Right lobe of liver (tissue), 6 donors: ENCODE results near the gene TMEM218. TPM values are rescaled to one million over a fixed set of nuclear protein-coding genes. Genes with fewer than 3 reads are reported as not detected.
A peak's percentile ranks its signal among the peaks of the same experiment; 100 is the strongest.

Source experiments
- ATAC-seq, 4 donors: fragments of 200-7000 bp; cut with Tn5 transposase; one replicate each; pipeline ENCODE4 v1.9.1; 2020; ENCODE audit warnings: mild to moderate bottlenecking in 4 of 4, moderate library complexity in 4 of 4
- DNase-seq, 3 donors: peaks; one replicate each; pipeline ENCODE4 v3.0.0-alpha.2; 2020
- H3K27ac ChIP-seq, 3 donors: fragments of 200-600 bp; one replicate each; pipeline ENCODE4 v1.8.0; 2022
- H3K27me3 ChIP-seq, 2 donors: fragments of 200-600 bp; one replicate each; pipeline ENCODE4 v1.8.0; 2022
- H3K36me3 ChIP-seq, 4 donors: fragments of 200-600 bp; sonication (generic) in 1 of 4; one replicate each; pipeline versions ENCODE4 v1.5.1 to v1.8.0; 2017 to 2022; ENCODE audit warnings: control low read depth in 1 of 4
- H3K4me1 ChIP-seq, 4 donors: fragments of 200-600 bp; sonication (generic) in 1 of 4; one replicate each; pipeline versions ENCODE4 v1.5.1 to v1.8.0; 2017 to 2022; ENCODE audit warnings: control low read depth in 1 of 4
- H3K4me3 ChIP-seq, 3 donors: fragments of 200-600 bp; one replicate each; pipeline ENCODE4 v1.8.0; 2022
- H3K9me3 ChIP-seq, 4 donors: fragments of 200-600 bp; sonication (generic) in 1 of 4; one replicate each; pipeline versions ENCODE4 v1.5.1 to v1.8.0; 2017 to 2022; ENCODE audit warnings: control low read depth in 1 of 4
- POLR2A ChIP-seq: fragments of 450-650 bp; IDR thresholded peaks from one replicate; pipeline ENCODE4 v1.6.1; 2017; ENCODE audit warnings: antibody characterized with exemption, mild to moderate bottlenecking
- WGBS: methylation state at CpG from one replicate; pipeline ENCODE4 v1.1.6; 2018; ENCODE audit warnings: low coverage, low lambda C conversion rate; ENCODE audit not compliant: insufficient coverage; ENCODE audit errors: missing lambda C conversion rate; 5-methylcytosine and 5-hydroxymethylcytosine counted together
- intact Hi-C, 2 donors: fragments of 100-400 bp; cut with DNase I; formaldehyde crosslinking; loops; one replicate each; pipeline versions ENCODE4 v1.11.2 to v1.14.1; 2022
- total RNA-seq, 6 experiments: library from RNA; depleted of rRNA in 2 of 6; stranded (reverse); fragments of >200 nt in 2 of 6; fragmentation: NEBNext Ultra II Directional in 3 of 6; extraction: Animal tissue kit (Norgen Biotek cat#: 25700) in 3 of 6; gene quantifications; one replicate each; pipeline versions ENCODE4 v1.1.0 to v1.2.4, GENCODE V29; 2016 to 2023
- TF ChIP-seq, protein P1 (sequence below), 4 donors: fragments of 200-600 bp in 3 of 4; fragments of 450-650 bp in 1 of 4; IDR thresholded peaks; one replicate each; pipeline versions ENCODE4 v1.5.1 to v1.8.0; 2016 to 2022; ENCODE audit warnings: antibody characterized with exemption in 4 of 4, mild to moderate bottlenecking in 2 of 4
- donor health status: DM: no; HTN: yes; CAD: no.
- donor health status: DM: no; HTN: no; CAD: no.
- donor health status: DM: no; HTN: no; CAD: no.
- donor health status: DM: no; HTN: yes; CAD: no.
- donor health status: DM: no; HTN: yes; CAD: no.

Gene TMEM218
- total RNA-seq, 6 experiments from 2014 or later: 7.4 to 13.5 (median 10.5) TPM

DNA sequence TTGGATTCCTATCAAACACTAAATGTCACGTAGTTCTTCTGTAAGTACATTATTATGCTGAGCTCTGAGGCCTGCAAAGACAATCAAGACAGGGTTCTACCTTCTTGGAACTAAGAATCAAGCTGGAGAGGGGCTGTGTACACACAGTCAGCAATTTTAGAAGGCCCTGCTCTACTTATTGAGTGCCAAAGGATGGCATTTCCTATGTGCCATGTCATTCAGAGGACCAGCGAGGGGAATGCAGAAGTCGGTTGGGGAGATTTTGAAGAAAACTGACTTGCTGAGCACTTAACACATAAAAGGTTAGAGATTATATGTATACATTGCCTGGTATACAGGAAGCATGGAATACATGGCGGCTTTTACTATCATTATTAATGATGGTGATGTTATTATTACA is 43.1 kb downstream of the TMEM218 start:
- Histone ChIP-seq H3K27ac (no peak overlapping the region), H3K36me3 (no peaks in the 10 kb centered on the region), H3K27me3 (no peaks in the 10 kb centered on the region), H3K4me3 (no peak overlapping the region), H3K9me3 (no peaks in the 10 kb centered on the region), H3K4me1 (peaks cover 0 to 9% (median 3%) of the 10 kb centered on the region in 4 donors)
- ATAC-seq (no peak), DNase-seq (no peak)
- 88% methylated on average over 4 of the region's 4 CpGs for WGBS
- TF ChIP-seq, protein P1, sequence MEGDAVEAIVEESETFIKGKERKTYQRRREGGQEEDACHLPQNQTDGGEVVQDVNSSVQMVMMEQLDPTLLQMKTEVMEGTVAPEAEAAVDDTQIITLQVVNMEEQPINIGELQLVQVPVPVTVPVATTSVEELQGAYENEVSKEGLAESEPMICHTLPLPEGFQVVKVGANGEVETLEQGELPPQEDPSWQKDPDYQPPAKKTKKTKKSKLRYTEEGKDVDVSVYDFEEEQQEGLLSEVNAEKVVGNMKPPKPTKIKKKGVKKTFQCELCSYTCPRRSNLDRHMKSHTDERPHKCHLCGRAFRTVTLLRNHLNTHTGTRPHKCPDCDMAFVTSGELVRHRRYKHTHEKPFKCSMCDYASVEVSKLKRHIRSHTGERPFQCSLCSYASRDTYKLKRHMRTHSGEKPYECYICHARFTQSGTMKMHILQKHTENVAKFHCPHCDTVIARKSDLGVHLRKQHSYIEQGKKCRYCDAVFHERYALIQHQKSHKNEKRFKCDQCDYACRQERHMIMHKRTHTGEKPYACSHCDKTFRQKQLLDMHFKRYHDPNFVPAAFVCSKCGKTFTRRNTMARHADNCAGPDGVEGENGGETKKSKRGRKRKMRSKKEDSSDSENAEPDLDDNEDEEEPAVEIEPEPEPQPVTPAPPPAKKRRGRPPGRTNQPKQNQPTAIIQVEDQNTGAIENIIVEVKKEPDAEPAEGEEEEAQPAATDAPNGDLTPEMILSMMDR (IDR thresholded peaks at IDR 0.05): no peak
- TF ChIP-seq POLR2A: no peak
- intact Hi-C loops: no loop called here

DNA sequence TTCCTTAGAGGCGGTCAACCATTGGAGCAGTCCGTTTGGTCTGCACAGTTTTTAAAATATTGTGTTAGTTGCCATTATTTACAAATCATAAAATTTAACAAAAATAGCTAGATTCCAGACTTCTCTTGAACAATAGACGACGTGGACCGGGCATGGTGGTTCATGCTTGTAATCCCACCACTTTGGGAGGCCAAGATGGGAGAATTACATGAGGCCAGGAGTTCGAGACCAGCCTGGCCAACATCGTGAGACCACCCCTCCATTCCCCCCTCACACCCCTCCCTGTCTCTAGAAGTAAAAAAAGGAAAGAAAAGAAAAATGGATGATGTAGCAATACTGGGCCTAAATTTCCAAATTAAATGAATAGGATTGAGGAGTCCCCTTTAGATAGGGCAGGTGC is 47.4 kb downstream of the TMEM218 start:
- no peak for DNase-seq
- Histone ChIP-seq H3K27ac (no peak overlapping the region), H3K4me1 (peaks cover 0 to 8% (median 4%) of the 10 kb centered on the region in 4 donors), H3K4me3 (peak overlapping the region in 1 of 3 donors; percentile 62), H3K27me3 (no peaks in the 10 kb centered on the region), H3K36me3 (no peaks in the 10 kb centered on the region), H3K9me3 (no peaks in the 10 kb centered on the region)
- intact Hi-C loops: no loop called here
- no peak for ATAC-seq
- 88% methylated on average over 5 of the region's 7 CpGs for WGBS
- TF ChIP-seq, protein P1 (IDR thresholded peaks at IDR 0.05): no peak
- no peak for TF ChIP-seq POLR2A

DNA sequence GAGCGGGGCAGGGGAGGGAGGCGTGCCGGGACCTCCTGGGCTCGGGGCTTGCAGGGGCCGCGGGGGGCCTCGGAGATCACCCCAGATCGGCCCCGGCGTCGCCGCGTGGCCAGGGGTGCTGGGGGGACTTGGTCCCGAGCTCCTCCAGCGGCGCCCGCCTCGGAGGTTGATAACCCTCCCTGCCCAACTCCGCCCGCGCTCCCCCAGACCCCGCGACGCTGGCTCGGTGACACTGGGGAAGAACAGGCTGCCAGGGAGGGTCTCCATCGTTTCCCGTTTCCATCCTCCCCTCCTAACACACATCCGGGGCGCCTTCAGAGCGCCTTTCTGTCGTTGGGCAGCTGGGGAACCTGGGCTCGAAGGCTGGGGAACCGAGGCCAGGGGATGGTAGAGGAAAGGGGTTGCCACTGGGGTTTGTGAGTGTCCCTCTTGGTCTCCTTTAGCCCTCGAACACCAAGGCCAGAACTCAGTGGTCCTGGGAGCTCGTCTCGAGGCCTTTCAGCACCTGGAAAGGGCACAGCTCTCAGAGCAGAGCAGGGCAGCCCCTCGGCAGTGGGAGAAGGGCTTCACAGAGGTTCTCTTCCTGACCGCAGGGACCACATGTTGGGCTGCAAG is 47.9 kb downstream of the TMEM218 start:
- H3K9me3 ChIP-seq: no peaks in the 10 kb centered on the region
- 48% methylated on average over 3 of the region's 38 CpGs for WGBS
- DNase-seq (no peak), ATAC-seq (peak in 1 of 4 donors; percentile 2)
- intact Hi-C loops: no loop called here
- TF ChIP-seq, protein P1 (IDR thresholded peaks at IDR 0.05): no peak
- no peak for TF ChIP-seq POLR2A
- peaks cover 0 to 8% (median 4%) of the 10 kb centered on the region in 4 donors for H3K4me1 ChIP-seq
- H3K36me3 ChIP-seq: no peaks in the 10 kb centered on the region
- H3K27me3 ChIP-seq: no peaks in the 10 kb centered on the region
- peak overlapping the region; percentile 13 to 65 (median 52) for H3K27ac ChIP-seq
- peak overlapping the region; percentile 58 to 62 (median 60) for H3K4me3 ChIP-seq

DNA sequence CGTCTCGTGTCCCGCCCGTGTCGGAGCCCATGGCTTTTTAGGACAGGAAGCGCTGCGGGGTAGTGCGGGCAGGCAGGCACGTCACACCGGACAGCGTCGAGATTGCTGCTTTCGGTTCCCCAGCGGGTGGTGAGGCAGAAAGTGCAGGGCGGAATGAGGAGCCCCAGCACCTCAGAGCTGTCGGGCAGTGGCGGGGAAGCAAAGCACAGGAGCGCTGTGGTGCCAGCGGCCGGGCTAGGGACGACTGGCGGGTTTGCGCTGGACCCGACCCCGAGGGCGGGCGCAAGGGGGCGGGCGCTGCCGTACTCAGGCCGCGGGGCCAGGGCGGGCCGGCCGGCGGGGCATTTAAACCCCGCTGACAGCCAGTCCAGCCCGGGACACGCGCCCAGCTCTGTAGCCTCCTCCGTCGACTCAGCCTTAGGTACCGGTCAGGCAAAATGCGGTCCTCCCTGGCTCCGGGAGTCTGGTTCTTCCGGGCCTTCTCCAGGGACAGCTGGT is 48.4 kb downstream of the TMEM218 start, which contains the start of gene SLC37A2:
TSS of gene SLC37A2 (plus strand) at position 375 of the 498 bp plus-strand sequence. CDS start at position 438, 63 bp downstream.
- TF ChIP-seq POLR2A: peak; percentile 82
- TF ChIP-seq, protein P1 (IDR thresholded peaks at IDR 0.05): peak; percentile 25 to 50 (median 40)
- intact Hi-C loops: no loop called here
- DNase-seq (peak; percentile 80 to 87 (median 85)), ATAC-seq (peak; percentile 96 to 98 (median 97))
- WGBS: 2% methylated on average over 18 of the region's 46 CpGs
- H3K4me1 ChIP-seq: peaks cover 0 to 8% (median 4%) of the 10 kb centered on the region in 4 donors
- no peaks in the 10 kb centered on the region for H3K27me3 ChIP-seq
- H3K4me3 ChIP-seq: peak within 1 kb of the TSS; percentile 58 to 62 (median 60)
- H3K9me3 ChIP-seq: no peaks in the 10 kb centered on the region
- H3K36me3 ChIP-seq: no peaks in the 10 kb centered on the region
- peak within 1 kb of the TSS; percentile 13 to 65 (median 52) for H3K27ac ChIP-seq
